Uterus (tissue), 4 donors: Measurements from ENCODE around the gene SREBF1. TPM values are rescaled to one million over a fixed set of nuclear protein-coding genes. Genes with fewer than 3 reads are reported as not detected.

Experiments
- DNase-seq, 2 donors: peaks; one replicate each; pipeline ENCODE4 v3.0.0-alpha.2; 2019 to 2020
- H3K27ac ChIP-seq, 2 donors: fragments of 200-600 bp; sonication (generic); 1 replicate in 1 of 2; 2 replicates in 1 of 2; pipeline ENCODE4 v1.5.1; 2016 to 2018
- H3K27me3 ChIP-seq, 2 donors: fragments of 200-600 bp; sonication (generic); one replicate each; pipeline ENCODE4 v1.5.1; 2018 to 2019; ENCODE audit warnings: control low read depth in 1 of 2
- H3K36me3 ChIP-seq, 2 donors: fragments of 200-600 bp; sonication (generic); one replicate each; pipeline ENCODE4 v1.5.1; 2019; ENCODE audit warnings: control low read depth in 1 of 2
- H3K4me1 ChIP-seq, 2 donors: fragments of 200-600 bp; sonication (generic); one replicate each; pipeline ENCODE4 v1.5.1; 2018 to 2019; ENCODE audit warnings: control low read depth in 1 of 2
- H3K4me3 ChIP-seq, 2 donors: fragments of 200-600 bp; sonication (generic); 1 replicate in 1 of 2; 2 replicates in 1 of 2; pipeline ENCODE4 v1.5.1; 2018 to 2019; ENCODE audit warnings: mild to moderate bottlenecking in 1 of 2
- H3K9me3 ChIP-seq, 2 donors: fragments of 200-600 bp; sonication (generic); one replicate each; pipeline ENCODE4 v1.5.1; 2019; ENCODE audit warnings: control low read depth in 1 of 2
- POLR2A ChIP-seq, 2 donors: fragments of 450-650 bp; IDR thresholded peaks; one replicate each; pipeline ENCODE4 v1.6.1; 2016; ENCODE audit warnings: antibody characterized with exemption in 2 of 2, mild to moderate bottlenecking in 1 of 2, moderate library complexity in 1 of 2
- intact Hi-C: fragments of 100-400 bp; cut with DNase I; formaldehyde crosslinking; loops from one replicate; pipeline ENCODE4 v1.15.1; 2023; ENCODE audit warnings: low total_unique reads
- total RNA-seq, 4 donors: library from RNA; depleted of rRNA in 3 of 4; stranded (reverse); fragments of >200 nt in 3 of 4; gene quantifications; one replicate each; pipeline versions ENCODE4 v1.1.0 to v1.2.4, GENCODE V29; 2014 to 2023
- TF ChIP-seq, protein P1 (sequence below), 4 experiments: fragments of 200-600 bp in 2 of 4; fragments of 450-650 bp in 2 of 4; sonication (generic) in 2 of 4; IDR thresholded peaks; one replicate each; pipeline ENCODE4 v1.5.1; 2016 to 2019; ENCODE audit warnings: antibody characterized with exemption in 4 of 4, mild to moderate bottlenecking in 2 of 4, moderate library complexity in 1 of 4
- donor health status: DM: yes; HTN: yes; CAD: no.

SREBF1 gene
- total RNA-seq, 4 donors from 2014 or later, result 24.8 to 94.6 (median 31.5) TPM

DNA sequence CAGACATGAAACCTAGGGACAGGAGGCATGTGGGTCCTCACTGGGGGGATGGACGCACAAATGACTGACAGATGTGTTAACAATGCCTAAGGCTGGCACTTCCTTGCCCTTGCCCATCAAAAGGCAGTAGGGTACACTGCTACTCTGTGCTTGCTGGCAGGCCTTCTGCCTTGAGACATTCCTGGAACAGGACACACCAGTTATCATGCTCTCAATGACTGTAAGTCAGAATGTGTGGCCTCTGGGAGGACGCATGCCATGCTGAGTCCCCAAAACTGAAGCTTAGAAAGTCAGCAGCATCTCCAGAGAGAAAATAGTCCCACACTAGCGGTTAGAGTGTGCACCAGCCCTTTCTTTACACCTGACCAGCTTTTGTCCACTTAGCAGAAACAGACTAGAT, 16.1 kb upstream of the SREBF1 start:
- Histone ChIP-seq H3K27ac (no peak overlapping the region), H3K36me3 (no peaks in the 10 kb centered on the region), H3K27me3 (no peaks in the 10 kb centered on the region), H3K4me1 (peaks cover 0 to 7% of the 10 kb centered on the region in 2 donors), H3K9me3 (no peaks in the 10 kb centered on the region), H3K4me3 (no peak overlapping the region)
- intact Hi-C loops, result loop anchor here (5.0 kb wide), 1 partner anchor 36 kb away; no protein-coding TSS in a partner anchor
- no peak for TF ChIP-seq POLR2A (IDR thresholded peaks at IDR 0.05)
- TF ChIP-seq, protein P1, sequence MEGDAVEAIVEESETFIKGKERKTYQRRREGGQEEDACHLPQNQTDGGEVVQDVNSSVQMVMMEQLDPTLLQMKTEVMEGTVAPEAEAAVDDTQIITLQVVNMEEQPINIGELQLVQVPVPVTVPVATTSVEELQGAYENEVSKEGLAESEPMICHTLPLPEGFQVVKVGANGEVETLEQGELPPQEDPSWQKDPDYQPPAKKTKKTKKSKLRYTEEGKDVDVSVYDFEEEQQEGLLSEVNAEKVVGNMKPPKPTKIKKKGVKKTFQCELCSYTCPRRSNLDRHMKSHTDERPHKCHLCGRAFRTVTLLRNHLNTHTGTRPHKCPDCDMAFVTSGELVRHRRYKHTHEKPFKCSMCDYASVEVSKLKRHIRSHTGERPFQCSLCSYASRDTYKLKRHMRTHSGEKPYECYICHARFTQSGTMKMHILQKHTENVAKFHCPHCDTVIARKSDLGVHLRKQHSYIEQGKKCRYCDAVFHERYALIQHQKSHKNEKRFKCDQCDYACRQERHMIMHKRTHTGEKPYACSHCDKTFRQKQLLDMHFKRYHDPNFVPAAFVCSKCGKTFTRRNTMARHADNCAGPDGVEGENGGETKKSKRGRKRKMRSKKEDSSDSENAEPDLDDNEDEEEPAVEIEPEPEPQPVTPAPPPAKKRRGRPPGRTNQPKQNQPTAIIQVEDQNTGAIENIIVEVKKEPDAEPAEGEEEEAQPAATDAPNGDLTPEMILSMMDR (IDR thresholded peaks at IDR 0.05), result no peak
- DNase-seq, result no peak

- Histone ChIP-seq H3K9me3 (no peaks in the 10 kb centered on the region), H3K36me3 (no peaks in the 10 kb centered on the region), H3K4me3 (no peak overlapping the region), H3K27ac (no peak overlapping the region), H3K4me1 (peaks cover 0 to 7% of the 10 kb centered on the region in 2 donors), H3K27me3 (no peaks in the 10 kb centered on the region)
- DNase-seq, result no peak
- intact Hi-C loops, result loop anchor here (5.0 kb wide), 1 partner anchor 34 kb away; no protein-coding TSS in a partner anchor
- no peak for TF ChIP-seq POLR2A (IDR thresholded peaks at IDR 0.05)
- TF ChIP-seq, protein P1 (IDR thresholded peaks at IDR 0.05), result no peak
Observed at GRCh38 chr17:17851103-17852002, 14.6 kb upstream of the SREBF1 start.

GRCh38 chr17:17849845-17850373, 13.1 kb upstream of the SREBF1 start:
- peak; percentile 61 to 63 for DNase-seq
- H3K9me3 ChIP-seq, result no peaks in the 10 kb centered on the region
- H3K27ac ChIP-seq, result peak overlapping the region; percentile 44 to 73
- H3K4me3 ChIP-seq, result no peak overlapping the region
- intact Hi-C loops, result loop anchor here (5.0 kb wide), 1 partner anchor 33 kb away; no protein-coding TSS in a partner anchor
- no peaks in the 10 kb centered on the region for H3K27me3 ChIP-seq
- no peaks in the 10 kb centered on the region for H3K36me3 ChIP-seq
- peaks cover 0 to 7% of the 10 kb centered on the region in 2 donors for H3K4me1 ChIP-seq
- TF ChIP-seq, protein P1 (IDR thresholded peaks at IDR 0.05), result peak in 3 of 4 experiments; percentile 16 to 18 (median 16)
- no peak for TF ChIP-seq POLR2A (IDR thresholded peaks at IDR 0.05)

DNA sequence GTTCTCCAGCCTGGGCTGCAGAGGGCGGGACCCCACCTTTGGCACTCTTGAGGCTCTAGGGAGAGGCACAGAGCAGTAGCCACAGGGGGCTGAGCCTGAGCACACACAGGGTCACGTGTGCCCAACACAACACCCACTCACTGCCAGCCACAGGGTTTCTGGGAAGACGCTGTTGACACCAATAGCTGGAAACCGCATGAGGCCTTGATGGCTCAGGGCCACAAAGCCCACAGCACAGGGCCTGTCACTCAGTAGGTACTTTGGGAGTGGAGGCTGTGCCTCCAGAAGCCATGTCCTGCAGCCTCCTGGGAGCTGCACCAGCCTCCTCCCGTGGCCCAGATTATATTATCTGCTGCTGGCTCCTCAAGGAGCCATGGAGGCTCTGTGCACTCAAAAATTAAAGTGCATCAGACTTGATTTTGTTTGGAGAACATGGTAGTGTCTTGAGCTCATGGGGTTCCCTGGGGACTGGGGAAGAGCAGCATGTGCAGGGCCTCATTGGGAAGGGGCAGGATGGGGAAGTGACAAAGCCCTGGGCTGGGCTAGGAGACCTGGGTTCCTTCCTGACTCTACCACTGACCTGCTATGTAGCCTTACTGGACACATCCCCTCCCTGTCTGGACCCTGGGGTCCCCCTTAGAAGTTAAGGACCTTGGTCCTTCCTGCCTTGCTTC, 12.5 kb upstream of the SREBF1 start:
- Histone ChIP-seq H3K36me3 (no peaks in the 10 kb centered on the region), H3K27me3 (no peaks in the 10 kb centered on the region), H3K27ac (peak overlapping the region; percentile 44 to 73), H3K9me3 (no peaks in the 10 kb centered on the region), H3K4me1 (peaks cover 0 to 7% of the 10 kb centered on the region in 2 donors), H3K4me3 (no peak overlapping the region)
- intact Hi-C loops, result no loop called here
- TF ChIP-seq, protein P1 (IDR thresholded peaks at IDR 0.05), result no peak
- no peak for TF ChIP-seq POLR2A (IDR thresholded peaks at IDR 0.05)
- DNase-seq, result peak; percentile 49 to 54
